ENCODE results near the gene PNPLA7. TPM values are rescaled to one million over a fixed set of nuclear protein-coding genes. Genes with fewer than 3 reads are reported as not detected.

The PNPLA7 gene
- total RNA-seq, 1 experiment from 2014 or later: 0.77 TPM

- peaks cover 13% of the 10 kb centered on the region; the same call in 1 of the 2 replicates for H3K79me2 ChIP-seq (ENCODE audit: low read length)
- H3K4me2 ChIP-seq (ENCODE audit: low read length): peak within 1 kb of the TSS; percentile 92
- H3K27me3 ChIP-seq (ENCODE audit: low read length): no peaks in the 10 kb centered on the region
- no peaks in the 10 kb centered on the region for H3K36me3 ChIP-seq (ENCODE audit: low read depth, low read length)
- no peaks in the 10 kb centered on the region for H3F3A ChIP-seq (ENCODE audit: low read length, unreplicated experiment)
- ChIA-PET POLR2A (ENCODE audit: unreplicated experiment) (no interaction called here), CTCF (interaction anchor here (0.5 to 1.0 kb wide), 2 partner anchors 23 to 481 kb away, joined by 3 to 5 read pairs; no protein-coding TSS in a partner anchor)
- DNase-seq (peak; percentile 91), ATAC-seq (peak; percentile 90)
- peak within 1 kb of the TSS; percentile 76 for H3K9ac ChIP-seq (ENCODE audit: low read length)
- H4K20me1 ChIP-seq (ENCODE audit: low read length): no peaks in the 10 kb centered on the region
- peak within 1 kb of the TSS; percentile 91 for H2AFZ ChIP-seq (ENCODE audit: low read length)
- H3K9me2 ChIP-seq (replicated peaks; ENCODE audit: low read length): no peaks in the 10 kb centered on the region
- peak within 1 kb of the TSS; percentile 82 for H3K4me3 ChIP-seq (ENCODE audit: low read length)
- intact Hi-C loops (cut with micrococcal nuclease): loop anchor here (2.0 kb wide), 1 partner anchor 24 kb away; no protein-coding TSS in a partner anchor
- no TSS peak for BruUV-seq (replicated peaks)
- H3K9me3 ChIP-seq (ENCODE audit: low read length): no peaks in the 10 kb centered on the region
- H3K27ac ChIP-seq (ENCODE audit: low read length): peak within 1 kb of the TSS; percentile 26; the same call in 1 of the 2 replicates
- peaks cover 4% of the 10 kb centered on the region; the same call in 1 of the 2 replicates for H3K4me1 ChIP-seq (ENCODE audit: insufficient read depth, low read length)
- TF ChIP-seq CTCF (conservative IDR thresholded peaks at IDR 0.05; ENCODE audit: low read depth, low read length): no peak
- TF ChIP-seq EZH2 (IDR thresholded peaks at IDR 0.05; ENCODE audit: low read length, unreplicated experiment): no peak
- no peak for TF ChIP-seq EZH2phosphoT487 (IDR thresholded peaks at IDR 0.05; ENCODE audit: borderline replicate concordance, low read length)
Observed at GRCh38 chr9:137459152-137459600, 91.0 kb downstream of the PNPLA7 start, which contains the start of gene NSMF. NSMF (minus strand) TSS chr9:137459334; CDS start chr9:137459102, 232 bp downstream.

GRCh38 chr9:137458194-137459151, 91.7 kb downstream of the PNPLA7 start:
- ChIA-PET POLR2A (ENCODE audit: unreplicated experiment) (no interaction called here), CTCF (no interaction called here)
- peak overlapping the region; percentile 82 for H3K4me3 ChIP-seq (ENCODE audit: low read length)
- H3K36me3 ChIP-seq (ENCODE audit: low read depth, low read length): no peaks in the 10 kb centered on the region
- no peaks in the 10 kb centered on the region for H3F3A ChIP-seq (ENCODE audit: low read length, unreplicated experiment)
- peak overlapping the region; percentile 76 for H3K9ac ChIP-seq (ENCODE audit: low read length)
- no peak overlapping the region for H3K27ac ChIP-seq (ENCODE audit: low read length)
- H4K20me1 ChIP-seq (ENCODE audit: low read length): no peaks in the 10 kb centered on the region
- H3K4me1 ChIP-seq (ENCODE audit: insufficient read depth, low read length): peaks cover 4% of the 10 kb centered on the region; the same call in 1 of the 2 replicates
- H3K9me3 ChIP-seq (ENCODE audit: low read length): no peaks in the 10 kb centered on the region
- no peak for TF ChIP-seq CTCF (conservative IDR thresholded peaks at IDR 0.05; ENCODE audit: low read depth, low read length)
- TF ChIP-seq EZH2phosphoT487 (IDR thresholded peaks at IDR 0.05; ENCODE audit: borderline replicate concordance, low read length): no peak
- TF ChIP-seq EZH2 (IDR thresholded peaks at IDR 0.05; ENCODE audit: low read length, unreplicated experiment): no peak
- BruUV-seq (replicated peaks): no TSS peak
- H3K9me2 ChIP-seq (replicated peaks; ENCODE audit: low read length): no peaks in the 10 kb centered on the region
- no peak for DNase-seq
- H2AFZ ChIP-seq (ENCODE audit: low read length): no peak overlapping the region
- ATAC-seq: peak; percentile 39
- peak overlapping the region; percentile 92 for H3K4me2 ChIP-seq (ENCODE audit: low read length)
- H3K27me3 ChIP-seq (ENCODE audit: low read length): no peaks in the 10 kb centered on the region
- intact Hi-C loops (cut with micrococcal nuclease): loop anchor here (2.0 kb wide), 1 partner anchor 24 kb away; no protein-coding TSS in a partner anchor
- H3K79me2 ChIP-seq (ENCODE audit: low read length): peaks cover 13% of the 10 kb centered on the region; the same call in 1 of the 2 replicates
